KG1 (cell line): ENCODE measurements around the gene ACOT6.
"Not testable (repeated sequence)": the region's sequence is repeated elsewhere in the genome, so short reads cannot be mapped to it uniquely, and the experiment has no call there.

ENCODE experiments used
- DNase-seq: peaks from one replicate; lab custom pipeline; 2025; lab: John Stamatoyannopoulos, UW

The ACOT6 gene

GRCh38 chr14:73612339-73613045 is at the start of gene ACOT6:
ACOT6 (plus strand) TSS chr14:73612517; CDS start chr14:73612572, 55 bp downstream.
- DNase-seq: peak; percentile 82

- not testable (repeated sequence) for DNase-seq
These were observed 49.6 kb upstream of the ACOT6 start for GRCh38 chr14:73562696-73563095.

- not testable (repeated sequence) for DNase-seq
These were observed 45.9 kb upstream of the ACOT6 start for GRCh38 chr14:73566431-73566830.

GRCh38 chr14:73566935-73567334 is 45.4 kb upstream of the ACOT6 start:
- not testable (repeated sequence) for DNase-seq

GRCh38 chr14:73567358-73567757 is 45.0 kb upstream of the ACOT6 start:
- DNase-seq: no peak

GRCh38 chr14:73567951-73568885 is 44.1 kb upstream of the ACOT6 start:
- no peak for DNase-seq

- not testable (repeated sequence) for DNase-seq
These were observed 43.5 kb upstream of the ACOT6 start for GRCh38 chr14:73568886-73569184.

- peak; percentile 21 for DNase-seq
These were observed 42.9 kb upstream of the ACOT6 start, which contains the start of gene ACOT2 for GRCh38 chr14:73569185-73569958. ACOT2 (plus strand) TSS chr14:73569213; CDS start chr14:73569241, 28 bp downstream.

- not testable (repeated sequence) for DNase-seq
These were observed 41.4 kb upstream of the ACOT6 start for GRCh38 chr14:73570913-73571312.

GRCh38 chr14:73573034-73573433 is 39.3 kb upstream of the ACOT6 start:
- not testable (repeated sequence) for DNase-seq

- not testable (repeated sequence) for DNase-seq
These were observed 38.6 kb upstream of the ACOT6 start for GRCh38 chr14:73573740-73574139.

- not testable (repeated sequence) for DNase-seq
These were observed 38.1 kb upstream of the ACOT6 start for GRCh38 chr14:73574251-73574650.

- no peak for DNase-seq
These were observed 35.9 kb upstream of the ACOT6 start for GRCh38 chr14:73576391-73576790.

GRCh38 chr14:73577214-73577613 is 35.1 kb upstream of the ACOT6 start:
- DNase-seq: not testable (repeated sequence)

GRCh38 chr14:73582102-73582979 is 30.0 kb upstream of the ACOT6 start:
- DNase-seq: not testable (repeated sequence)

- no peak for DNase-seq
These were observed 23.6 kb upstream of the ACOT6 start for GRCh38 chr14:73588695-73589094.

GRCh38 chr14:73589116-73589515 is 23.2 kb upstream of the ACOT6 start:
- no peak for DNase-seq

- DNase-seq: not testable (repeated sequence)
These were observed 21.7 kb upstream of the ACOT6 start for GRCh38 chr14:73590673-73591004.

GRCh38 chr14:73591690-73592449 is 20.4 kb upstream of the ACOT6 start, which contains the start of gene ACOT4:
ACOT4 (plus strand) TSS chr14:73591873; CDS start chr14:73591960, 87 bp downstream.
- no peak for DNase-seq

- no peak for DNase-seq
These were observed 17.8 kb upstream of the ACOT6 start for GRCh38 chr14:73594491-73594890.
